Mesenchymal stem cell (in vitro differentiated cells and primary cell): Measurements from ENCODE around the gene CBR1.

Source experiments
- DNase-seq: peaks from one replicate; pipeline ENCODE4 v3.0.0-alpha.2; 2013
- H2AFZ ChIP-seq: one replicate; pipeline ENCODE4 v1.6.1; 2013; ENCODE audit warnings: low read depth, mild to moderate bottlenecking, control low read depth, inconsistent platforms, low read length, moderate library complexity
- H2AK5ac ChIP-seq: 2 replicates; pipeline ENCODE4 v1.6.1; 2013; ENCODE audit warnings: low read length, moderate library complexity, mild to moderate bottlenecking, inconsistent platforms; ENCODE audit not compliant: severe bottlenecking
- H2BK120ac ChIP-seq: one replicate; pipeline ENCODE4 v1.6.1; 2013; ENCODE audit warnings: low read depth, mild to moderate bottlenecking, inconsistent platforms, low read length, moderate library complexity
- H2BK12ac ChIP-seq, 2 experiments: one replicate each; pipeline ENCODE4 v1.6.1; 2013; ENCODE audit warnings: inconsistent platforms in 2 of 2, low read length in 2 of 2, mild to moderate bottlenecking in 2 of 2, moderate library complexity in 2 of 2, control low read depth in 1 of 2
- H2BK15ac ChIP-seq: one replicate; pipeline ENCODE4 v1.6.1; 2013; ENCODE audit warnings: mild to moderate bottlenecking, low read depth, inconsistent platforms; ENCODE audit not compliant: poor library complexity, severe bottlenecking
- H2BK5ac ChIP-seq: 2 replicates; pipeline ENCODE4 v1.6.1; 2013; ENCODE audit warnings: low read depth, mild to moderate bottlenecking, low read length, control low read depth, inconsistent platforms; ENCODE audit not compliant: poor library complexity, severe bottlenecking
- H3K14ac ChIP-seq, 2 experiments: one replicate each; pipeline ENCODE4 v1.6.1; 2013; ENCODE audit warnings: inconsistent platforms in 2 of 2, low read length in 2 of 2, control low read depth in 1 of 2, mild to moderate bottlenecking in 1 of 2, moderate library complexity in 1 of 2
- H3K18ac ChIP-seq, 2 experiments: one replicate each; pipeline ENCODE4 v1.6.1; 2013; ENCODE audit warnings: inconsistent platforms in 2 of 2, low read length in 2 of 2, control low read depth in 1 of 2, low read depth in 1 of 2, mild to moderate bottlenecking in 1 of 2
- H3K23ac ChIP-seq, 2 experiments: one replicate each; pipeline ENCODE4 v1.6.1; 2013; ENCODE audit warnings: inconsistent platforms in 2 of 2, low read length in 2 of 2, mild to moderate bottlenecking in 2 of 2, moderate library complexity in 2 of 2, control low read depth in 1 of 2
- H3K27ac ChIP-seq: 2 replicates; pipeline ENCODE4 v1.5.1; 2013; ENCODE audit warnings: mild to moderate bottlenecking, moderate library complexity, low read length, control low read depth, inconsistent platforms; ENCODE audit not compliant: poor library complexity, severe bottlenecking
- H3K27me3 ChIP-seq, 2 experiments: 2 replicates each; pipeline versions ENCODE4 v1.6.1 to v1.7.0; 2013; ENCODE audit warnings: low read length in 2 of 2, mild to moderate bottlenecking in 2 of 2, moderate library complexity in 2 of 2, control low read depth in 1 of 2, inconsistent platforms in 1 of 2; ENCODE audit not compliant: control insufficient read depth in 1 of 2, insufficient read depth in 1 of 2
- H3K36me3 ChIP-seq, 2 experiments: 2 replicates each; pipeline versions ENCODE4 v1.6.1 to v1.7.0; 2013; ENCODE audit warnings: low read length in 2 of 2, control low read depth in 1 of 2, inconsistent platforms in 1 of 2, low read depth in 1 of 2, mild to moderate bottlenecking in 1 of 2; ENCODE audit not compliant: insufficient read depth in 2 of 2, control insufficient read depth in 1 of 2
- H3K4ac ChIP-seq, 2 experiments: one replicate each; pipeline ENCODE4 v1.6.1; 2013; ENCODE audit warnings: inconsistent platforms in 2 of 2, low read length in 2 of 2, mild to moderate bottlenecking in 2 of 2, moderate library complexity in 2 of 2, control low read depth in 1 of 2, low read depth in 1 of 2
- H3K4me1 ChIP-seq: 2 replicates; pipeline ENCODE4 v1.6.1; 2013; ENCODE audit warnings: low read depth, low read length, control low read depth; ENCODE audit not compliant: control insufficient read depth, insufficient read depth
- H3K4me2 ChIP-seq: 2 replicates; pipeline ENCODE4 v1.6.1; 2013; ENCODE audit warnings: low read length, mild to moderate bottlenecking, inconsistent platforms; ENCODE audit not compliant: poor library complexity, severe bottlenecking
- H3K4me3 ChIP-seq, 2 experiments: 2 replicates each; pipeline versions ENCODE4 v1.5.1 to v1.7.0; 2013; ENCODE audit warnings: low read length in 2 of 2, mild to moderate bottlenecking in 2 of 2, control low read depth in 1 of 2, low read depth in 1 of 2; ENCODE audit not compliant: insufficient read depth in 1 of 2
- H3K79me1 ChIP-seq: replicated peaks from 2 replicates; pipeline ENCODE4 v1.6.1; 2013; ENCODE audit warnings: mild to moderate bottlenecking, control low read depth, low read length, inconsistent platforms; ENCODE audit not compliant: poor library complexity, severe bottlenecking
- H3K9ac ChIP-seq: 2 replicates; pipeline ENCODE4 v1.7.0; 2013; ENCODE audit warnings: mild to moderate bottlenecking, low read length, moderate library complexity
- H3K9me3 ChIP-seq: 2 replicates; pipeline ENCODE4 v1.7.0; 2013; ENCODE audit warnings: mild to moderate bottlenecking, low read length; ENCODE audit not compliant: control insufficient read depth
- H4K8ac ChIP-seq: one replicate; pipeline ENCODE4 v1.6.1; 2013; ENCODE audit warnings: inconsistent platforms, mild to moderate bottlenecking, low read length, moderate library complexity
- H4K91ac ChIP-seq: one replicate; pipeline ENCODE4 v1.6.1; 2013; ENCODE audit warnings: mild to moderate bottlenecking, low read length, inconsistent platforms
- WGBS: methylation state at CpG from one replicate; pipeline ENCODE4 v1.1.7; 2013; ENCODE audit warnings: mixed read lengths; 5-methylcytosine and 5-hydroxymethylcytosine counted together

The CBR1 gene

GRCh38 chr21:36080386-36080785 is 10.6 kb downstream of the CBR1 start:
- no peaks in the 10 kb centered on the region for H3K79me1 ChIP-seq
- no peak overlapping the region for H2BK15ac ChIP-seq
- no peak overlapping the region for H3K9ac ChIP-seq
- no peaks in the 10 kb centered on the region for H3K4me1 ChIP-seq
- 100% methylated on average over 1 of the region's 1 CpG for WGBS
- H3K36me3 ChIP-seq, result no peaks in the 10 kb centered on the region
- H3K4me3 ChIP-seq, result no peak overlapping the region
- H4K91ac ChIP-seq, result no peak overlapping the region
- H2BK12ac ChIP-seq, result no peak overlapping the region
- no peak overlapping the region for H2BK120ac ChIP-seq
- H3K27ac ChIP-seq, result no peak overlapping the region
- H3K23ac ChIP-seq, result no peak overlapping the region
- no peak overlapping the region for H2BK5ac ChIP-seq
- no peaks in the 10 kb centered on the region for H3K9me3 ChIP-seq
- H3K4ac ChIP-seq, result no peak overlapping the region
- H3K14ac ChIP-seq, result no peak overlapping the region
- H3K27me3 ChIP-seq, result peaks cover 0 to 2% of the 10 kb centered on the region in 2 experiments
- no peak overlapping the region for H3K4me2 ChIP-seq
- H4K8ac ChIP-seq, result no peak overlapping the region
- DNase-seq, result no peak
- no peak overlapping the region for H3K18ac ChIP-seq
- no peak overlapping the region for H2AFZ ChIP-seq
- H2AK5ac ChIP-seq, result no peak overlapping the region

- H2AK5ac ChIP-seq, result no peak overlapping the region
- no peak overlapping the region for H3K18ac ChIP-seq
- H2BK120ac ChIP-seq, result no peak overlapping the region
- no peaks in the 10 kb centered on the region for H3K9me3 ChIP-seq
- H2BK12ac ChIP-seq, result no peak overlapping the region
- H2BK15ac ChIP-seq, result no peak overlapping the region
- no peak overlapping the region for H3K4ac ChIP-seq
- H4K8ac ChIP-seq, result no peak overlapping the region
- DNase-seq, result peak; percentile 40
- H3K27ac ChIP-seq, result no peak overlapping the region
- no peak overlapping the region for H3K4me3 ChIP-seq
- no peak overlapping the region for H2AFZ ChIP-seq
- no peak overlapping the region for H4K91ac ChIP-seq
- no peak overlapping the region for H2BK5ac ChIP-seq
- H3K14ac ChIP-seq, result no peak overlapping the region
- H3K4me1 ChIP-seq, result no peaks in the 10 kb centered on the region
- H3K4me2 ChIP-seq, result no peak overlapping the region
- H3K9ac ChIP-seq, result no peak overlapping the region
- H3K79me1 ChIP-seq, result no peaks in the 10 kb centered on the region
- no peaks in the 10 kb centered on the region for H3K36me3 ChIP-seq
- no peaks in the 10 kb centered on the region for H3K27me3 ChIP-seq
- H3K23ac ChIP-seq, result no peak overlapping the region
- 35% methylated on average over 2 of the region's 3 CpGs for WGBS
Measured at GRCh38 chr21:36082237-36082664, 12.4 kb downstream of the CBR1 start.

GRCh38 chr21:36087362-36088138 is 17.7 kb downstream of the CBR1 start:
- H3K18ac ChIP-seq, result no peak overlapping the region
- H2BK15ac ChIP-seq, result no peak overlapping the region
- no peak overlapping the region for H3K14ac ChIP-seq
- H2AFZ ChIP-seq, result no peak overlapping the region
- H3K9ac ChIP-seq, result no peak overlapping the region
- no peak overlapping the region for H3K4me3 ChIP-seq
- H3K9me3 ChIP-seq, result no peaks in the 10 kb centered on the region
- 76% methylated on average over 6 of the region's 6 CpGs for WGBS
- no peak overlapping the region for H4K91ac ChIP-seq
- H3K4me2 ChIP-seq, result no peak overlapping the region
- no peaks in the 10 kb centered on the region for H3K79me1 ChIP-seq
- no peak overlapping the region for H3K23ac ChIP-seq
- no peak overlapping the region for H4K8ac ChIP-seq
- no peak overlapping the region for H3K27ac ChIP-seq
- DNase-seq, result no peak
- H2BK5ac ChIP-seq, result no peak overlapping the region
- no peak overlapping the region for H3K4ac ChIP-seq
- no peaks in the 10 kb centered on the region for H3K4me1 ChIP-seq
- H2BK120ac ChIP-seq, result no peak overlapping the region
- H2AK5ac ChIP-seq, result no peak overlapping the region
- no peaks in the 10 kb centered on the region for H3K36me3 ChIP-seq
- no peaks in the 10 kb centered on the region for H3K27me3 ChIP-seq
- no peak overlapping the region for H2BK12ac ChIP-seq

GRCh38 chr21:36089946-36090345 is 20.1 kb downstream of the CBR1 start:
- H3K4ac ChIP-seq, result no peak overlapping the region
- H3K4me1 ChIP-seq, result no peaks in the 10 kb centered on the region
- DNase-seq, result no peak
- no peak overlapping the region for H3K27ac ChIP-seq
- no peak overlapping the region for H3K4me2 ChIP-seq
- no peak overlapping the region for H3K4me3 ChIP-seq
- no peak overlapping the region for H2BK120ac ChIP-seq
- H4K8ac ChIP-seq, result no peak overlapping the region
- H3K9me3 ChIP-seq, result peaks cover 13% of the 10 kb centered on the region
- H2BK5ac ChIP-seq, result no peak overlapping the region
- H3K23ac ChIP-seq, result no peak overlapping the region
- H4K91ac ChIP-seq, result no peak overlapping the region
- H2BK12ac ChIP-seq, result no peak overlapping the region
- H3K9ac ChIP-seq, result no peak overlapping the region
- H3K14ac ChIP-seq, result no peak overlapping the region
- no peaks in the 10 kb centered on the region for H3K79me1 ChIP-seq
- no peak overlapping the region for H2BK15ac ChIP-seq
- H3K36me3 ChIP-seq, result no peaks in the 10 kb centered on the region
- no peaks in the 10 kb centered on the region for H3K27me3 ChIP-seq
- H2AFZ ChIP-seq, result no peak overlapping the region
- no peak overlapping the region for H2AK5ac ChIP-seq
- H3K18ac ChIP-seq, result no peak overlapping the region
- WGBS, result no CpG with 5 or more reads among the region's 3 CpGs
